ENCODE data around the gene STRA8.

STRA8 gene

GRCh38 chr7:135215180-135215579, 18.5 kb upstream of the STRA8 start:
- ChIA-PET CTCF (no interaction called here), POLR2A (ENCODE audit: low non-redundant PET) (no interaction called here)
- H3K27ac ChIP-seq = no peak overlapping the region
- no peak for TF ChIP-seq CTCF (conservative IDR thresholded peaks at IDR 0.05; ENCODE audit: low read depth)
- DNase-seq (ENCODE audit: low spot score) = no peak

DNA sequence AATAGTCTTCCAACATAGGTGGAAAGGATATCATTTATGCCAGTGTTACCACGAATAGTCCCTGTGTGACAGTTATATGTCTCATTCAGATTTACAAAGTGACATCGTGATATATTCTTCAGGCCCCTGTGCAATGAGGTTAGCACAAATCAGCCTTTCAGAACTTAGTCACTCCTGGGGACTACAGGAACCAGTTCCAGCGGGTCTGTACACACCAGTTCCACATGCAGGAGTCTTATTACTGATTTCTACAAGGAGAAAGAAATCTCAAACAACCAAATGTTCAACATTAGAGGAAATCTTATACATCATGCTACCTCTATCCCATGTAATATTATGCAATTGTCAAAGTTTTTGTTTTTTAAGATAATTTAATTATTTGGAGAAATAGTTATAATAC, 17.9 kb upstream of the STRA8 start:
- CTCF ChIA-PET = no interaction called here
- DNase-seq (ENCODE audit: low spot score) = no peak
- TF ChIP-seq CTCF (conservative IDR thresholded peaks at IDR 0.05; ENCODE audit: low read depth) = no peak
- H3K27ac ChIP-seq = no peak overlapping the region
- POLR2A ChIA-PET (ENCODE audit: low non-redundant PET) = no interaction called here

- H3K27ac ChIP-seq = no peak overlapping the region
- no peak for TF ChIP-seq CTCF (conservative IDR thresholded peaks at IDR 0.05; ENCODE audit: low read depth)
- ChIA-PET CTCF (interaction anchor here (0.5 kb wide), 1 partner anchor 226 kb away, joined by 5 read pairs; no protein-coding TSS in a partner anchor), POLR2A (ENCODE audit: low non-redundant PET) (no interaction called here)
- no peak for DNase-seq (ENCODE audit: low spot score)
Observed at GRCh38 chr7:135217645-135218509, 15.8 kb upstream of the STRA8 start.

DNA sequence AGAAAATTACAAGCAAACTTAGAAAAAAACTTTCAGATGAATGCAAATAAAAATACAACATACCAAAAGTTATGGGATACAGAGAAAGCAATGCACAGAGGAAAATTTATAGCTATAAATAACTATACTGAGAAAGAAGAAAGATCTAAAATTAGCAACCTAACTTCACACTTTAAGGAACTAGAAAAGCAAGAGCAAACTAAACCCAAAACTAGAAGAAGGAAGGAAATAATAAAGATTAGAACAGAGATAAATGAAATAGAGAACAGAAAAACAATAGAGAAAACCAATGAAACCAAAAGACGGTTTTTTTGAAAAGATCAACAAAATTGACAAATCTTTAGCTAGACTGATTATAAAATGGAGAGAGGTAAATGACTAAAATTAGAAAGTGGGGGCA, 9.6 kb upstream of the STRA8 start:
- ChIA-PET CTCF (no interaction called here), POLR2A (ENCODE audit: low non-redundant PET) (no interaction called here)
- no peak for TF ChIP-seq CTCF (conservative IDR thresholded peaks at IDR 0.05; ENCODE audit: low read depth)
- H3K27ac ChIP-seq = no peak overlapping the region
- no peak for DNase-seq (ENCODE audit: low spot score)

GRCh38 chr7:135231686-135232085, 2.0 kb upstream of the STRA8 start:
- no peak overlapping the region for H3K27ac ChIP-seq
- POLR2A ChIA-PET (ENCODE audit: low non-redundant PET) = no interaction called here
- CTCF ChIA-PET = no interaction called here
- DNase-seq (ENCODE audit: low spot score) = no peak
- no peak for TF ChIP-seq CTCF (conservative IDR thresholded peaks at IDR 0.05; ENCODE audit: low read depth)

GRCh38 chr7:135232087-135232486, 1.6 kb upstream of the STRA8 start:
- ChIA-PET POLR2A (ENCODE audit: low non-redundant PET) (no interaction called here), CTCF (no interaction called here)
- TF ChIP-seq CTCF (conservative IDR thresholded peaks at IDR 0.05; ENCODE audit: low read depth) = no peak
- no peak for DNase-seq (ENCODE audit: low spot score)
- no peak overlapping the region for H3K27ac ChIP-seq
